Effector CD4-positive, alpha-beta T cell (primary cell): ENCODE measurements around the gene PRR23C.

Experiments used
- DNase-seq: peaks from one replicate; pipeline ENCODE4 v3.0.0-alpha.2; 2020

Gene PRR23C

GRCh38 chr3:138995706-138996105, 49.0 kb downstream of the PRR23C start:
- DNase-seq, result no peak
